Suprapubic skin (tissue), 4 donors: ENCODE measurements around the gene CRTC3.

Experiments
- POLR2A ChIP-seq, 2 donors: fragments of 450-650 bp; IDR thresholded peaks; one replicate each; pipeline ENCODE4 v1.6.1; 2017; ENCODE audit warnings: antibody characterized with exemption in 2 of 2, mild to moderate bottlenecking in 2 of 2, moderate library complexity in 2 of 2
- POLR2AphosphoS5 ChIP-seq, 3 donors: sonication (generic); formaldehyde crosslinking; IDR thresholded peaks; one replicate each; pipeline ENCODE4 v1.6.1; 2017; ENCODE audit warnings: antibody characterized with exemption in 3 of 3

- TF ChIP-seq POLR2A (IDR thresholded peaks at IDR 0.05) (no peak), POLR2AphosphoS5 (IDR thresholded peaks at IDR 0.05) (no peak)
Measured at GRCh38 chr15:90625037-90625436, 95.3 kb downstream of the CRTC3 start.
